A549 (cell line): ENCODE results near the gene VAMP5.

ENCODE experiments used
- CTCF ChIP-seq: fragments of >200 bp; sonication (Bioruptor Twin); formaldehyde crosslinking; IDR thresholded peaks from 3 replicates; pipeline ENCODE4 v1.5.1; 2016
- RAD21 ChIP-seq, 2 experiments: fragments of >200 bp in 1 of 2; sonication (Bioruptor Twin) in 1 of 2; formaldehyde crosslinking in 1 of 2; IDR thresholded peaks in 1 of 2; conservative IDR thresholded peaks in 1 of 2; 2 replicates in 1 of 2; 3 replicates in 1 of 2; pipeline ENCODE4 v1.6.1; 2012 to 2018; ENCODE audit warnings: inconsistent platforms in 1 of 2
- REST ChIP-seq: fragments of 200-600 bp; sonication (generic); IDR thresholded peaks from 2 replicates; pipeline ENCODE4 v1.6.1; 2016; ENCODE audit warnings: antibody characterized with exemption, mild to moderate bottlenecking, moderate library complexity
- RNF2 ChIP-seq: fragments of 200-600 bp; sonication (generic); IDR thresholded peaks from 2 replicates; pipeline ENCODE4 v1.6.1; 2016; ENCODE audit warnings: low read depth, mild to moderate bottlenecking, antibody characterized with exemption, moderate library complexity, borderline replicate concordance

- TF ChIP-seq CTCF (no peak), REST (no peak), RAD21 (conservative IDR thresholded peaks at IDR 0.05 in 1 of 2, IDR thresholded peaks at IDR 0.05 in 1 of 2) (no peak), RNF2 (no peak)
These were observed 36.2 kb upstream of the VAMP5 start for GRCh38 chr2:85547859-85548607.
